NCI-H1417 treated with DMSO at 0.1 percent for 48 hours (cell line): ENCODE data around the gene CYP26C1.

Experiments
- DNase-seq: peaks from one replicate; lab custom pipeline; 2025; lab: John Stamatoyannopoulos, UW

The CYP26C1 gene

DNA sequence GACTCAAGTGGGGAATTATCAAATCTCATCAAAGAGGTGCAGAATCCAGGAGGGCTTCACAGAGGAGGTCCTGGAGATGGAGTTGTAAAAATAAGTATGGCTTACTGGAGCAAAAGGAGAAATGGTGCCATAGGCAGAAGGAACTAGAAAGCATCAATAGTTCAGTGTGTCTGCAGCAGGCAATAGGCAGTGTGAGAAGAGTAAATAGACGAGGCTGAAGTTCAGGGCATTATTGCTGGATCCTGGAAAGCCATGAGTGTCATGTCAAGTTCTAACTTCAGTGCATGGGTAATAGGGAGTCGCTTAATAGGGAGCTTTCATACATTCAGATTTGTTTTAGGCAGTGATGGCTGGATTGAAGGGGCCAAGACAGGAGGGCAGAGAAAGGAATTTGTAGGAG lies 52.4 kb downstream of the CYP26C1 start:
- no peak for DNase-seq

DNA sequence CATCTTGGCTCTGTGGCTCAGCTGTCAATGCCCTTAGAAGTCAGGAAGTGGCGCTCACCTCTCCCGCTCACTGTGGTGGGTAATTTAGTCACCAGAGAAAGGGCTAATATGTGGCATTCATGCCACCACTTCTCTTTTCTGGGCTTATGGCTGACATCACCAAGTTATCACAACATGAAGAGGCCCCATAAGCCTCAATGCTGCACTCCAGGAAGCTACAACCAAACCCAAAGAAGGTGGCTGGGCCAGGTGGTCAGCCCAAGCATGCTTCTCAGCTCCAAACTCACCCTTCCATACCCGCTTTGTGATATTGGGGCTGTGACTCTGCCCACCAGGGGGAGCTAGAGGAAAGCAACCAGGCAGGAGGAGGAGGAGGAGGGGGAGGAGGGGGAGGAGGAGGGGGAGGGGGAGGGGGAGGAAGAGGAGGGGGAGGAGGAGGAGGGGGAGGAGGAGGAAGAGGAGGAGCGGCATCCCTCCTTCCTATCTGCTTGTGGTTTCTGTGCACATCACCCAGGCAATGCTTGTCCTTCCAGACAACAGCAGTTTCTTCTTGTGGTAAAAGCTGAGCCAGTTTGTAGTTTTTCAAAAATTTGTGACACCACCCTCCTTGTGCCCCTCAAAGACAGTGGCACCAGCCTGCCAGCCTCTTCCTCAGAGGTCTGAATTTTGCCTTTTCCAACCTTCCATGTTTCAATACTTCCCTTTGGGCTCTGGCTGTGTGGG lies 55.2 kb downstream of the CYP26C1 start:
- DNase-seq = no peak
